ENCODE data around the gene HS1BP3.

Gene HS1BP3

GRCh38 chr2:20629581-20630171 lies 21.2 kb downstream of the HS1BP3 start:
- H3K27ac Mint-ChIP-seq, result no peak overlapping the region
- H3K9me3 Mint-ChIP-seq, result no peaks in the 10 kb centered on the region
- no peak overlapping the region for H3K4me3 Mint-ChIP-seq
- H3K27me3 Mint-ChIP-seq, result no peaks in the 10 kb centered on the region
- H3K4me1 Mint-ChIP-seq, result peaks cover 0 to 4% of the 10 kb centered on the region in 2 donors
- DNase-seq (no peak), ATAC-seq (replicated peaks) (no peak)
- peaks cover 24 to 25% of the 10 kb centered on the region in 2 donors for H3K36me3 Mint-ChIP-seq

- Mint-ChIP-seq H3K4me1 (peaks cover 0 to 4% of the 10 kb centered on the region in 2 donors), H3K36me3 (peaks cover 23 to 25% of the 10 kb centered on the region in 2 donors)
Measured at GRCh38 chr2:20629181-20629580, 21.7 kb downstream of the HS1BP3 start.

GRCh38 chr2:20627712-20628380 lies 23.1 kb downstream of the HS1BP3 start:
- no peak for ATAC-seq (replicated peaks)
- no peaks in the 10 kb centered on the region for H3K4me1 Mint-ChIP-seq
- no peak overlapping the region for H3K27ac Mint-ChIP-seq
- DNase-seq, result no peak
- no peaks in the 10 kb centered on the region for H3K9me3 Mint-ChIP-seq
- peaks cover 23 to 33% of the 10 kb centered on the region in 2 donors for H3K36me3 Mint-ChIP-seq
- H3K27me3 Mint-ChIP-seq, result no peaks in the 10 kb centered on the region
- H3K4me3 Mint-ChIP-seq, result no peak overlapping the region

More at GRCh38 chr2:20629181-20629580, 21.7 kb downstream of the HS1BP3 start:
- no peak for ATAC-seq (replicated peaks)
- Mint-ChIP-seq H3K4me3 (no peak overlapping the region), H3K27ac (no peak overlapping the region), H3K27me3 (no peaks in the 10 kb centered on the region), H3K9me3 (no peaks in the 10 kb centered on the region)
- DNase-seq, result no peak

- Mint-ChIP-seq H3K36me3 (peaks cover 27 to 34% of the 10 kb centered on the region in 2 donors), H3K9me3 (no peaks in the 10 kb centered on the region), H3K4me3 (no peak overlapping the region), H3K27ac (no peak overlapping the region), H3K4me1 (no peaks in the 10 kb centered on the region), H3K27me3 (no peaks in the 10 kb centered on the region)
- ATAC-seq (replicated peaks) (no peak), DNase-seq (no peak)
Measured at GRCh38 chr2:20626698-20627513, 24.0 kb downstream of the HS1BP3 start.

GRCh38 chr2:20626392-20626697 lies 24.6 kb downstream of the HS1BP3 start:
- DNase-seq, result no peak
- no peaks in the 10 kb centered on the region for H3K9me3 Mint-ChIP-seq
- peaks cover 26 to 29% of the 10 kb centered on the region in 2 donors for H3K36me3 Mint-ChIP-seq
- no peak overlapping the region for H3K4me3 Mint-ChIP-seq
- no peaks in the 10 kb centered on the region for H3K27me3 Mint-ChIP-seq
- ATAC-seq (replicated peaks), result no peak
- H3K27ac Mint-ChIP-seq, result no peak overlapping the region
- no peaks in the 10 kb centered on the region for H3K4me1 Mint-ChIP-seq

- Mint-ChIP-seq H3K27me3 (no peaks in the 10 kb centered on the region), H3K4me1 (peaks cover 0 to 1% of the 10 kb centered on the region in 2 donors), H3K9me3 (no peaks in the 10 kb centered on the region), H3K4me3 (no peak overlapping the region), H3K27ac (no peak overlapping the region), H3K36me3 (peaks cover 28 to 35% of the 10 kb centered on the region in 2 donors)
- no peak for ATAC-seq (replicated peaks)
- no peak for DNase-seq
Measured at GRCh38 chr2:20625491-20626391, 25.2 kb downstream of the HS1BP3 start.

GRCh38 chr2:20624884-20625485 lies 25.9 kb downstream of the HS1BP3 start:
- peaks cover 31 to 42% of the 10 kb centered on the region in 2 donors for H3K36me3 Mint-ChIP-seq
- no peak for DNase-seq
- no peaks in the 10 kb centered on the region for H3K27me3 Mint-ChIP-seq
- H3K4me3 Mint-ChIP-seq, result no peak overlapping the region
- H3K4me1 Mint-ChIP-seq, result peaks cover 0 to 2% of the 10 kb centered on the region in 2 donors
- ATAC-seq (replicated peaks), result no peak
- H3K9me3 Mint-ChIP-seq, result no peaks in the 10 kb centered on the region
- H3K27ac Mint-ChIP-seq, result no peak overlapping the region

GRCh38 chr2:20624156-20624883 lies 26.6 kb downstream of the HS1BP3 start:
- H3K36me3 Mint-ChIP-seq, result peaks cover 34 to 47% of the 10 kb centered on the region in 2 donors
- no peak overlapping the region for H3K27ac Mint-ChIP-seq
- DNase-seq (no peak), ATAC-seq (replicated peaks) (no peak)
- H3K9me3 Mint-ChIP-seq, result no peaks in the 10 kb centered on the region
- H3K4me3 Mint-ChIP-seq, result no peak overlapping the region
- H3K27me3 Mint-ChIP-seq, result no peaks in the 10 kb centered on the region
- H3K4me1 Mint-ChIP-seq, result peaks cover 0 to 2% of the 10 kb centered on the region in 2 donors

- Mint-ChIP-seq H3K9me3 (no peaks in the 10 kb centered on the region), H3K4me3 (no peak overlapping the region), H3K36me3 (peaks cover 34 to 46% of the 10 kb centered on the region in 2 donors), H3K4me1 (peaks cover 0 to 2% of the 10 kb centered on the region in 2 donors), H3K27ac (no peak overlapping the region), H3K27me3 (no peaks in the 10 kb centered on the region)
- ATAC-seq (replicated peaks) (no peak), DNase-seq (no peak)
Measured at GRCh38 chr2:20623741-20624155, 27.1 kb downstream of the HS1BP3 start.

GRCh38 chr2:20623241-20623640 lies 27.7 kb downstream of the HS1BP3 start:
- H3K4me1 Mint-ChIP-seq, result peaks cover 0 to 2% of the 10 kb centered on the region in 2 donors
- no peak overlapping the region for H3K4me3 Mint-ChIP-seq
- ATAC-seq (replicated peaks), result no peak
- no peaks in the 10 kb centered on the region for H3K27me3 Mint-ChIP-seq
- H3K36me3 Mint-ChIP-seq, result peaks cover 33 to 42% of the 10 kb centered on the region in 2 donors
- H3K9me3 Mint-ChIP-seq, result no peaks in the 10 kb centered on the region
- DNase-seq, result no peak
- H3K27ac Mint-ChIP-seq, result no peak overlapping the region

- ATAC-seq (replicated peaks) (no peak), DNase-seq (no peak)
- Mint-ChIP-seq H3K27me3 (no peaks in the 10 kb centered on the region), H3K4me3 (no peak overlapping the region), H3K27ac (peak overlapping the region; percentile 25), H3K36me3 (peaks cover 31 to 40% of the 10 kb centered on the region in 2 donors), H3K9me3 (no peaks in the 10 kb centered on the region), H3K4me1 (peaks cover 0 to 2% of the 10 kb centered on the region in 2 donors)
Measured at GRCh38 chr2:20622731-20623130, 28.2 kb downstream of the HS1BP3 start.

- peaks cover 0 to 2% of the 10 kb centered on the region in 2 donors for H3K4me1 Mint-ChIP-seq
- ATAC-seq (replicated peaks) (no peak), DNase-seq (no peak)
- H3K36me3 Mint-ChIP-seq, result peaks cover 28 to 42% of the 10 kb centered on the region in 2 donors
- H3K4me3 Mint-ChIP-seq, result no peak overlapping the region
- H3K9me3 Mint-ChIP-seq, result no peaks in the 10 kb centered on the region
- no peak overlapping the region for H3K27ac Mint-ChIP-seq
- no peaks in the 10 kb centered on the region for H3K27me3 Mint-ChIP-seq
Measured at GRCh38 chr2:20622296-20622686, 28.6 kb downstream of the HS1BP3 start.

Measured in stimulated activated naive B cell treated with anti-CD40 and anti-IgM and Interleukin-4, amounts not matched to agents 10 μg/mL and 1 μg/mL and 100 μg/mL, for 72 hours (primary cell).